ENCODE data around the gene DCX. TPM values are rescaled to one million over a fixed set of nuclear protein-coding genes. Genes with fewer than 3 reads are reported as not detected.

DCX gene
- not detected in 5 replicates for total RNA-seq (2022; extraction: Qiagen RNA extraction)

GRCh38 chrX:111411983-111412382 lies at the start of gene DCX:
DCX (minus strand) TSS chrX:111412192; CDS start chrX:111410398, 1,794 bp downstream.

GRCh38 chrX:111270339-111270738 lies 141.7 kb downstream of the DCX start, which contains the start of gene CAPN6:
CAPN6 (minus strand) TSS chrX:111270483; CDS start chrX:111263936, 6,547 bp downstream.

Other genes with a start within 250 kb of the DCX start
- not detected in 5 replicates for gene CAPN6, start 141.7 kb downstream of the DCX start, total RNA-seq (2022; extraction: Qiagen RNA extraction)
- gene SERTM2, start 99.5 kb upstream of the DCX start, total RNA-seq (2022; extraction: Qiagen RNA extraction), result not detected in 5 replicates

Measured in A549 treated with AZD2906 at 1 μM for 4 hours (cell line).